CD14-positive monocyte (primary cell): Measurements from ENCODE around the gene ARL14. TPM values are rescaled to one million over a fixed set of nuclear protein-coding genes. Genes with fewer than 3 reads are reported as not detected.

Experiments used
- DNase-seq, 3 donors: peaks; one replicate each; pipeline ENCODE4 v3.0.0-alpha.2; 2011 to 2022
- H2AFZ ChIP-seq: 2 replicates; pipeline ENCODE4 v1.6.0; 2012; ENCODE audit warnings: mild to moderate bottlenecking, low read depth, low read length, inconsistent platforms; ENCODE audit not compliant: insufficient read depth, poor library complexity, severe bottlenecking
- H3K27ac ChIP-seq, 2 donors: 1 replicate in 1 of 2; 2 replicates in 1 of 2; pipeline ENCODE4 v1.5.1; 2012 to 2013; ENCODE audit warnings: low read length in 2 of 2, control low read depth in 1 of 2, inconsistent platforms in 1 of 2, low read depth in 1 of 2, mild to moderate bottlenecking in 1 of 2
- H3K27me3 ChIP-seq, 2 donors: one replicate each; pipeline versions ENCODE4 v1.6.0 to v1.6.1; 2011 to 2013; ENCODE audit warnings: low read length in 2 of 2; ENCODE audit not compliant: control insufficient read depth in 2 of 2, insufficient read depth in 2 of 2
- H3K36me3 ChIP-seq, 2 donors: replicated peaks in 1 of 2; 1 replicate in 1 of 2; 2 replicates in 1 of 2; pipeline versions ENCODE4 v1.5.1 to v1.6.1; 2012 to 2013; ENCODE audit warnings: low read length in 2 of 2, control low read depth in 1 of 2, inconsistent platforms in 1 of 2, mild to moderate bottlenecking in 1 of 2; ENCODE audit not compliant: insufficient read depth in 2 of 2, control insufficient read depth in 1 of 2
- H3K4me1 ChIP-seq, 2 donors: 1 replicate in 1 of 2; 2 replicates in 1 of 2; pipeline versions ENCODE4 v1.5.1 to v1.6.1; 2012 to 2013; ENCODE audit warnings: low read length in 2 of 2, control low read depth in 1 of 2, inconsistent platforms in 1 of 2, mild to moderate bottlenecking in 1 of 2, moderate library complexity in 1 of 2; ENCODE audit not compliant: insufficient read depth in 2 of 2, control insufficient read depth in 1 of 2
- H3K4me2 ChIP-seq: replicated peaks from 2 replicates; pipeline ENCODE3; 2012; ENCODE audit warnings: low read length, moderate library complexity, mild to moderate bottlenecking; ENCODE audit not compliant: poor library complexity, severe bottlenecking; ENCODE audit errors: extremely low read depth
- H3K4me3 ChIP-seq, 3 experiments: fragments of 200-600 bp in 1 of 3; sonication (generic) in 1 of 3; replicated peaks in 1 of 3; 1 replicate in 2 of 3; 2 replicates in 1 of 3; pipeline ENCODE4 v1.5.1; 2011 to 2013; ENCODE audit warnings: low read length in 3 of 3, mild to moderate bottlenecking in 3 of 3, control low read depth in 2 of 3, low read depth in 2 of 3, inconsistent platforms in 1 of 3, moderate library complexity in 1 of 3
- H3K79me2 ChIP-seq: 2 replicates; pipeline ENCODE4 v1.6.0; 2012; ENCODE audit warnings: mild to moderate bottlenecking, control low read depth, inconsistent platforms, low read length, moderate library complexity; ENCODE audit not compliant: insufficient read depth
- H3K9ac ChIP-seq: 2 replicates; pipeline ENCODE4 v1.6.0; 2017; ENCODE audit warnings: low read length, mild to moderate bottlenecking; ENCODE audit not compliant: insufficient read depth, poor library complexity, severe bottlenecking
- H3K9me3 ChIP-seq, 2 donors: replicated peaks in 1 of 2; 1 replicate in 1 of 2; 2 replicates in 1 of 2; pipeline versions ENCODE4 v1.5.1 to v1.6.1; 2012 to 2013; ENCODE audit warnings: low read length in 2 of 2, control low read depth in 1 of 2; ENCODE audit not compliant: control insufficient read depth in 1 of 2, insufficient read depth in 1 of 2
- H4K20me1 ChIP-seq: 2 replicates; pipeline ENCODE4 v1.6.0; 2012; ENCODE audit warnings: mild to moderate bottlenecking, low read length, control low read depth, moderate library complexity; ENCODE audit not compliant: insufficient read depth
- H3K27ac Mint-ChIP-seq, 7 donors: one replicate each; pipeline ENCODE4 v1.8.0; 2020; ENCODE audit warnings: mild to moderate bottlenecking in 7 of 7, mixed read lengths in 7 of 7, moderate library complexity in 6 of 7, inconsistent platforms in 2 of 7
- H3K27me3 Mint-ChIP-seq, 3 donors: one replicate each; pipeline ENCODE4 v1.8.0; 2021 to 2022; ENCODE audit warnings: low read depth in 3 of 3, mild to moderate bottlenecking in 3 of 3, mixed read lengths in 3 of 3, moderate library complexity in 3 of 3, inconsistent platforms in 1 of 3
- H3K36me3 Mint-ChIP-seq, 2 donors: one replicate each; pipeline ENCODE4 v1.8.0; 2020; ENCODE audit warnings: mixed read lengths in 2 of 2, inconsistent platforms in 1 of 2, mild to moderate bottlenecking in 1 of 2
- H3K4me1 Mint-ChIP-seq: one replicate; pipeline ENCODE4 v1.8.0; 2020; ENCODE audit warnings: mild to moderate bottlenecking, mixed read lengths
- H3K4me3 Mint-ChIP-seq, 2 donors: one replicate each; pipeline ENCODE4 v1.8.0; 2020; ENCODE audit warnings: mild to moderate bottlenecking in 2 of 2, mixed read lengths in 2 of 2, moderate library complexity in 1 of 2
- H3K9me3 Mint-ChIP-seq, 7 donors: one replicate each; pipeline ENCODE4 v1.8.0; 2020 to 2022; ENCODE audit warnings: mixed read lengths in 7 of 7, mild to moderate bottlenecking in 6 of 7, moderate library complexity in 6 of 7, inconsistent platforms in 2 of 7
- WGBS: methylation state at CpG from one replicate; pipeline ENCODE4 v1.1.5; 2013; ENCODE audit warnings: missing lambda C conversion rate; ENCODE audit not compliant: insufficient coverage; 5-methylcytosine and 5-hydroxymethylcytosine counted together
- intact Hi-C, 2 donors: fragments of 100-400 bp; cut with micrococcal nuclease; formaldehyde crosslinking; loops; one replicate each; pipeline versions ENCODE4 v1.15.0 to v1.15.1; 2023
- polyA plus RNA-seq, 3 donors: library from polyadenylated mRNA; depleted of rRNA in 1 of 3; unstranded in 2 of 3; stranded (reverse) in 1 of 3; fragments of 300-500 nt in 2 of 3; fragments of >200 nt in 1 of 3; fragmentation: Illumina TruSeq in 2 of 3; gene quantifications; 1 replicate in 2 of 3; 2 replicates in 1 of 3; pipeline ENCODE4 v1.2.3, GENCODE V29; 2012 to 2021
- TF ChIP-seq, protein P1 (sequence below): fragments of 200-600 bp; IDR thresholded peaks from one replicate; pipeline ENCODE4 v1.8.0; 2022; ENCODE audit warnings: antibody characterized with exemption, mild to moderate bottlenecking

Gene ARL14
- polyA plus RNA-seq, 3 donors = not detected

DNA sequence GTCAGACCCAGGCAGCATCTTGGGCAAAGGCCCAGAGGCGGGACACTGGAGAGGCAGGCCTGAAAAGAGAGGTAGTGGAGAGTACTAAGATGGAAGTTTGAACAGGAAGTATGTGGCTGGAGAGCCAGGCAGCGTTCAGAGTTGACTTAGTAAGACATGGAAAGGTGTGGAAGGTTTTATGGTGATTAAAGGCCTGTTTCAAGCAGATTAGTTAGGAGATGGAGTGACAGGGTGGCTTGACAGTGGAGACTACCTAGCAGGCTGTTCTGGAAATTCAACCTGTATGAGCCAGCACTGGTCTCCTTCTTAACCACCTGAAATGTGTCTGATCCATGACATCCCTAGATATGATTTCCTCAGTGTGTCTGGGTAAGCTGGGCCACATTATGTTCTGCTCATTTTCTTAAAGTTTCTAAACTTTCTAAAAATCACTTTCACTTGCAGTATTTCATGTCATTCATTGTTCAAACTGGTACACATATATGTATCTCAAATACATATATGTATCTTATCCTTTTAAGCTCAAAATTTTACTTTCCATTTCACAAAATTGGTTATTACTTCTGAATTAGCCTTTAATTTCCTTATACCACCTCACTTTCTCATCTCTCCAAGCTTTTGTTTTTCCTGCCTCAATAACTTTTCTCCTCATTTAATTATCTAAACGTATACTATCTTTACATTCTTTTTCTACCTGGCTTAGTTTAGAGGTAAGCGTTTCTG is 43.4 kb upstream of the ARL14 start:
- Mint-ChIP-seq H3K27ac (no peak overlapping the region), H3K36me3 (no peaks in the 10 kb centered on the region), H3K27me3 (peaks cover 0 to 1% (median 1%) of the 10 kb centered on the region in 3 donors), H3K4me1 (no peaks in the 10 kb centered on the region), H3K4me3 (no peak overlapping the region), H3K9me3 (peaks cover 0 to 9% (median 4%) of the 10 kb centered on the region in 7 donors)
- H2AFZ ChIP-seq = no peak overlapping the region
- H3K79me2 ChIP-seq = no peaks in the 10 kb centered on the region
- H3K27me3 ChIP-seq = no peaks in the 10 kb centered on the region
- H3K9me3 ChIP-seq = no peaks in the 10 kb centered on the region
- H3K4me3 ChIP-seq = no peak overlapping the region
- WGBS = 66% methylated on average over 2 of the region's 4 CpGs
- H3K36me3 ChIP-seq = no peaks in the 10 kb centered on the region
- no peak overlapping the region for H3K9ac ChIP-seq
- intact Hi-C loops = no loop called here
- no peaks in the 10 kb centered on the region for H4K20me1 ChIP-seq
- DNase-seq = no peak
- TF ChIP-seq, protein P1, sequence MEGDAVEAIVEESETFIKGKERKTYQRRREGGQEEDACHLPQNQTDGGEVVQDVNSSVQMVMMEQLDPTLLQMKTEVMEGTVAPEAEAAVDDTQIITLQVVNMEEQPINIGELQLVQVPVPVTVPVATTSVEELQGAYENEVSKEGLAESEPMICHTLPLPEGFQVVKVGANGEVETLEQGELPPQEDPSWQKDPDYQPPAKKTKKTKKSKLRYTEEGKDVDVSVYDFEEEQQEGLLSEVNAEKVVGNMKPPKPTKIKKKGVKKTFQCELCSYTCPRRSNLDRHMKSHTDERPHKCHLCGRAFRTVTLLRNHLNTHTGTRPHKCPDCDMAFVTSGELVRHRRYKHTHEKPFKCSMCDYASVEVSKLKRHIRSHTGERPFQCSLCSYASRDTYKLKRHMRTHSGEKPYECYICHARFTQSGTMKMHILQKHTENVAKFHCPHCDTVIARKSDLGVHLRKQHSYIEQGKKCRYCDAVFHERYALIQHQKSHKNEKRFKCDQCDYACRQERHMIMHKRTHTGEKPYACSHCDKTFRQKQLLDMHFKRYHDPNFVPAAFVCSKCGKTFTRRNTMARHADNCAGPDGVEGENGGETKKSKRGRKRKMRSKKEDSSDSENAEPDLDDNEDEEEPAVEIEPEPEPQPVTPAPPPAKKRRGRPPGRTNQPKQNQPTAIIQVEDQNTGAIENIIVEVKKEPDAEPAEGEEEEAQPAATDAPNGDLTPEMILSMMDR = no peak
- no peak overlapping the region for H3K27ac ChIP-seq
- no peak overlapping the region for H3K4me2 ChIP-seq
- H3K4me1 ChIP-seq = no peaks in the 10 kb centered on the region

DNA sequence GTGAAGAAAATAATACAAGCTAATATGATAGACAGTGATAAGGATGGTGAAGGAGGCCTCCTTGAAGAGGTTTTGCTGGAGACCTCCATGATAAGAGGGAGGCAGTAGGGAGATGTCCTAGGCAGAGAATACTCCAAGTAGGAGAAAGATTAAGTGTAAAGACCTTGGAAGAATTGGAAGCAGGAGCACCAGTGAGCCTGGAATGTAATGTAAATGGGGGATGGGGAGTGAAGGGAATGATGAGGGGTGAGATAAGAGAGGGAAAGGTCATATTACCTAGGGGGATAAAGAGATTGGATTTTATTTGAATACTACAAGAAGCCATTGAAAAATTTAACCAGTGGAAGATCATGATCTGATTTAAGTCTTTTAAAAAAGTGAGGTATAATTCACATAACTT is 41.7 kb upstream of the ARL14 start:
- Histone ChIP-seq H3K9me3 (no peaks in the 10 kb centered on the region), H3K4me1 (no peaks in the 10 kb centered on the region), H3K27me3 (no peaks in the 10 kb centered on the region), H3K27ac (no peak overlapping the region), H2AFZ (no peak overlapping the region), H3K79me2 (no peaks in the 10 kb centered on the region), H4K20me1 (no peaks in the 10 kb centered on the region), H3K4me3 (no peak overlapping the region), H3K9ac (no peak overlapping the region), H3K4me2 (no peak overlapping the region), H3K36me3 (no peaks in the 10 kb centered on the region)
- Mint-ChIP-seq H3K36me3 (no peaks in the 10 kb centered on the region), H3K4me1 (no peaks in the 10 kb centered on the region), H3K4me3 (no peak overlapping the region), H3K27me3 (peaks cover 0 to 2% (median 1%) of the 10 kb centered on the region in 3 donors), H3K9me3 (peaks cover 0 to 6% (median 3%) of the 10 kb centered on the region in 7 donors), H3K27ac (no peak overlapping the region)
- intact Hi-C loops = no loop called here
- no peak for DNase-seq
- TF ChIP-seq, protein P1 = no peak
